HCT116 (cell line): Measurements from ENCODE around the gene CENPC. TPM values are rescaled to one million over a fixed set of nuclear protein-coding genes. Genes with fewer than 3 reads are reported as not detected.

ENCODE experiments used
- ATAC-seq: fragments of 200-7000 bp; cut with Tn5 transposase; 2 replicates; pipeline ENCODE4 v1.9.1; 2020; ENCODE audit warnings: mild to moderate bottlenecking, moderate library complexity
- BruUV-seq: library from RNA; stranded (reverse); fragments of 400-500 nt; replicated peaks from 2 replicates; lab custom pipeline; 2021; lab: Mats Ljungman, UMichigan
- CTCF ChIA-PET: fragments of 300-600 bp; sonication (Branson Sonifier 250); formaldehyde crosslinking; loops from one replicate; lab custom pipeline; 2021; ENCODE audit warnings: antibody characterized with exemption; lab: Charles Lee
- POLR2A ChIA-PET: fragments of 300-600, 350-600 bp; sonication (Branson Sonifier 250); formaldehyde crosslinking; loops from one replicate; lab custom pipeline; 2021; ENCODE audit warnings: antibody characterized with exemption; lab: Charles Lee
- RAD21 ChIA-PET, 2 experiments: fragments of 300-600 bp; sonication (Branson Sonifier 250); formaldehyde crosslinking; loops; one replicate each; lab custom pipeline; 2023; ENCODE audit warnings: low total read pairs in 2 of 2; ENCODE audit not compliant: uncharacterized antibody in 2 of 2, unreplicated experiment in 2 of 2, low non-redundant PET in 1 of 2; lab: Charles Lee
- DNase-seq: peaks from one replicate; pipeline ENCODE4 v3.0.0-alpha.2; 2010; ENCODE audit warnings: low read depth, low spot score
- H2AFZ ChIP-seq: fragments of 200-600 bp; shearing (Covaris generic), sonication (generic); 2 replicates; pipeline ENCODE4 v1.6.1; 2017; ENCODE audit warnings: low read depth, mixed run types, mixed read lengths, antibody characterized with exemption, low read length; ENCODE audit not compliant: poor library complexity, severe bottlenecking
- H3K27ac ChIP-seq: 2 replicates; pipeline ENCODE4 v1.5.1; 2012; ENCODE audit warnings: low read depth, low read length
- H3K27me3 ChIP-seq: fragments of 200-600 bp; sonication (generic); 2 replicates; pipeline ENCODE4 v1.6.1; 2016; ENCODE audit warnings: mixed run types, low read length, mixed read lengths; ENCODE audit not compliant: insufficient read depth
- H3K36me3 ChIP-seq, 2 experiments: fragments of 200-500 bp in 1 of 2; fragments of 200-600 bp in 1 of 2; sonication (Bioruptor generic) in 1 of 2; sonication (generic) in 1 of 2; 2 replicates each; pipeline versions ENCODE4 v1.5.1 to v1.6.1; 2014 to 2016; ENCODE audit warnings: low read length in 2 of 2, inconsistent platforms in 1 of 2, mixed read lengths in 1 of 2, mixed run types in 1 of 2; ENCODE audit not compliant: insufficient read depth in 2 of 2, control insufficient read depth in 1 of 2
- H3K4me1 ChIP-seq, 2 experiments: fragments of 200-600 bp in 1 of 2; sonication (generic) in 1 of 2; 2 replicates each; pipeline versions ENCODE4 v1.5.1 to v1.6.1; 2012 to 2017; ENCODE audit warnings: low read length in 2 of 2, inconsistent platforms in 1 of 2, mild to moderate bottlenecking in 1 of 2, mixed read lengths in 1 of 2, mixed run types in 1 of 2, moderate library complexity in 1 of 2; ENCODE audit not compliant: insufficient read depth in 2 of 2, control insufficient read depth in 1 of 2
- H3K4me2 ChIP-seq: fragments of 200-600 bp; sonication (generic); 2 replicates; pipeline ENCODE4 v1.6.1; 2017; ENCODE audit warnings: mixed run types, low read length, mixed read lengths
- H3K4me3 ChIP-seq, 2 experiments: fragments of 200-600 bp in 1 of 2; sonication (generic) in 1 of 2; replicated peaks in 1 of 2; 2 replicates each; pipeline ENCODE4 v1.5.1; 2011 to 2016; ENCODE audit warnings: low read length in 2 of 2, control low read depth in 1 of 2, low read depth in 1 of 2, mild to moderate bottlenecking in 1 of 2, mixed read lengths in 1 of 2, mixed run types in 1 of 2
- H3K79me2 ChIP-seq: fragments of 200-600 bp; sonication (generic); 2 replicates; pipeline ENCODE4 v1.6.1; 2017; ENCODE audit warnings: mild to moderate bottlenecking, mixed run types, low read length, moderate library complexity, mixed read lengths; ENCODE audit not compliant: insufficient read depth
- H3K9ac ChIP-seq: fragments of 200-600 bp; sonication (generic); 2 replicates; pipeline ENCODE4 v1.6.1; 2016; ENCODE audit warnings: low read length, mixed read lengths
- H3K9me2 ChIP-seq: fragments of 200-600 bp; sonication (generic), shearing (Covaris generic); 2 replicates; pipeline ENCODE4 v1.6.1; 2017; ENCODE audit warnings: mixed run types, mild to moderate bottlenecking, moderate library complexity; ENCODE audit not compliant: insufficient read depth
- H3K9me3 ChIP-seq, 2 experiments: fragments of 200-500 bp in 1 of 2; fragments of 200-600 bp in 1 of 2; sonication (Bioruptor generic) in 1 of 2; sonication (generic) in 1 of 2; 2 replicates each; pipeline ENCODE4 v1.6.1; 2014 to 2017; ENCODE audit warnings: low read length in 2 of 2, mixed read lengths in 2 of 2, inconsistent platforms in 1 of 2, low read depth in 1 of 2, mild to moderate bottlenecking in 1 of 2, mixed run types in 1 of 2, moderate library complexity in 1 of 2; ENCODE audit not compliant: control insufficient read depth in 1 of 2, insufficient read depth in 1 of 2
- H4K20me1 ChIP-seq: fragments of 200-600 bp; sonication (generic), shearing (Covaris generic); 2 replicates; pipeline ENCODE4 v1.6.1; 2017; ENCODE audit warnings: mixed run types, mild to moderate bottlenecking, moderate library complexity; ENCODE audit not compliant: insufficient read depth
- CBX3 ChIP-seq: IDR thresholded peaks from 2 replicates; pipeline ENCODE4 v1.6.1; 2012; ENCODE audit warnings: low read depth
- CEBPB ChIP-seq: IDR thresholded peaks from 2 replicates; pipeline ENCODE4 v1.6.1; 2012; ENCODE audit warnings: low read depth
- CTCF ChIP-seq, 3 experiments: fragments of 200-600 bp in 1 of 3; sonication (generic) in 1 of 3; IDR thresholded peaks in 2 of 3; conservative IDR thresholded peaks in 1 of 3; 2 replicates each; pipeline ENCODE4 v1.5.1; 2012 to 2017; ENCODE audit warnings: low read depth in 2 of 3, low read length in 2 of 3, antibody characterized with exemption in 1 of 3, borderline replicate concordance in 1 of 3, control low read depth in 1 of 3, mild to moderate bottlenecking in 1 of 3, mixed read lengths in 1 of 3, mixed run types in 1 of 3, moderate library complexity in 1 of 3; ENCODE audit not compliant: insufficient read depth in 1 of 3
- EGR1 ChIP-seq: IDR thresholded peaks from 2 replicates; pipeline ENCODE4 v1.6.1; 2012; ENCODE audit warnings: low read depth
- ELF1 ChIP-seq: IDR thresholded peaks from 2 replicates; pipeline ENCODE4 v1.6.1; 2012; ENCODE audit warnings: low read depth, borderline replicate concordance
- EZH2 ChIP-seq: fragments of 200-600 bp; sonication (generic); IDR thresholded peaks from 2 replicates; pipeline ENCODE4 v1.6.1; 2017; ENCODE audit warnings: antibody characterized with exemption, mixed run types
- EZH2phosphoT487 ChIP-seq: fragments of 200-600 bp; IDR thresholded peaks from 2 replicates; pipeline ENCODE4 v1.6.1; 2018; ENCODE audit warnings: antibody characterized with exemption, borderline replicate concordance
- FOSL1 ChIP-seq: IDR thresholded peaks from 2 replicates; pipeline ENCODE4 v1.6.1; 2012; ENCODE audit warnings: low read depth
- JUND ChIP-seq: IDR thresholded peaks from 2 replicates; pipeline ENCODE4 v1.6.1; 2012
- POLR2A ChIP-seq: IDR thresholded peaks from 2 replicates; pipeline ENCODE4 v1.7.0; 2011; ENCODE audit warnings: borderline replicate concordance; ENCODE audit not compliant: insufficient read depth, insufficient read length; ENCODE audit errors: extremely low read depth
- POLR2AphosphoS5 ChIP-seq: IDR thresholded peaks from 2 replicates; pipeline ENCODE4 v1.6.1; 2011; ENCODE audit warnings: mild to moderate bottlenecking, low read depth, low read length, moderate library complexity
- REST ChIP-seq: IDR thresholded peaks from 2 replicates; pipeline ENCODE4 v1.6.1; 2012; ENCODE audit warnings: low read depth
- SIN3A ChIP-seq: IDR thresholded peaks from 2 replicates; pipeline ENCODE4 v1.6.1; 2012; ENCODE audit warnings: low read depth
- SP1 ChIP-seq: IDR thresholded peaks from 2 replicates; pipeline ENCODE4 v1.6.1; 2012; ENCODE audit warnings: low read depth
- SRF ChIP-seq: IDR thresholded peaks from 2 replicates; pipeline ENCODE4 v1.6.1; 2012; ENCODE audit warnings: low read depth
- ZBTB33 ChIP-seq: IDR thresholded peaks from 2 replicates; pipeline ENCODE4 v1.6.1; 2011; ENCODE audit warnings: mild to moderate bottlenecking, low read length, moderate library complexity; ENCODE audit not compliant: insufficient replicate concordance; ENCODE audit errors: extremely low read depth
- ZFX ChIP-seq: fragments of 450-650 bp; IDR thresholded peaks from 2 replicates; pipeline ENCODE4 v1.6.1; 2017
- ZNF274 ChIP-seq: fragments of 200-500 bp; sonication (Bioruptor generic); IDR thresholded peaks from 2 replicates; pipeline ENCODE4 v1.6.1; 2014; ENCODE audit warnings: mild to moderate bottlenecking, low read depth, low read length, inconsistent platforms
- intact Hi-C: fragments of 100-400 bp; cut with micrococcal nuclease; formaldehyde crosslinking; loops from 2 replicates; pipeline ENCODE4 v1.10.0; 2022
- total RNA-seq: library from RNA; stranded (reverse); gene quantifications from one replicate; pipeline ENCODE4 v1.2.1, GENCODE V29; 2021; ENCODE audit not compliant: unreplicated experiment
- TF ChIP-seq, protein P1 (sequence below): IDR thresholded peaks from 2 replicates; pipeline ENCODE4 v1.6.1; 2012

CENPC gene
- total RNA-seq, 1 experiment from 2014 or later = 15.4 TPM

DNA sequence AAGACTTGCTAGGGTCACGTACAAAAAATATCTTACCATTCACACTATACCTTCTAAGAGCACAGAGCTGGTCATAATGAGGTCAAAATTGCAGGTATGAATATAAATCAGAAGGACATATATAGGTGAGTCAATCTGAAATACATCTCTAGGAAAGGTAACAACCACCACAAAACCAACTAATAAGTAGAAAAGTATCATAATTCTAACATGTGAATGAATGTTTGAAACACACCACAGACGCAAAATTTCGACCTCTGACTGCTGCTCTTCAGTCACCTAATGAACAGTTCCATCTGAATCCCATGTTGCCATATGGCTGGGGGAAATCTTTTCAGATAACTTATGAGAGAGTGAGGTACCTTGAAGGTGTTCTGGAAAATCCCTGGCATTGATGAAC lies 35.3 kb upstream of the CENPC start (continued):
- TF ChIP-seq REST (no peak), ZFX (no peak), EZH2phosphoT487 (no peak), EZH2 (no peak), POLR2AphosphoS5 (no peak), EGR1 (no peak), POLR2A (no peak)

GRCh38 chr4:67576538-67576937 lies 31.2 kb upstream of the CENPC start:
- H3K4me3 ChIP-seq = no peak overlapping the region
- TF ChIP-seq JUND = no peak
- no peak for TF ChIP-seq SP1
- TF ChIP-seq, protein P1, sequence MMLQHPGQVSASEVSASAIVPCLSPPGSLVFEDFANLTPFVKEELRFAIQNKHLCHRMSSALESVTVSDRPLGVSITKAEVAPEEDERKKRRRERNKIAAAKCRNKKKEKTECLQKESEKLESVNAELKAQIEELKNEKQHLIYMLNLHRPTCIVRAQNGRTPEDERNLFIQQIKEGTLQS = no peak
- no peak for TF ChIP-seq ZNF274
- TF ChIP-seq POLR2A = no peak
- no peak for TF ChIP-seq FOSL1
- TF ChIP-seq SIN3A = no peak
- no peak for TF ChIP-seq ZFX
- TF ChIP-seq EGR1 = no peak
- TF ChIP-seq SRF = no peak
- no peak for TF ChIP-seq POLR2AphosphoS5
- TF ChIP-seq CEBPB = no peak
- no peak for TF ChIP-seq CBX3
- no peak for TF ChIP-seq ZBTB33
- no peak for TF ChIP-seq CTCF (IDR thresholded peaks at IDR 0.05 in 2 of 3, conservative IDR thresholded peaks at IDR 0.05 in 1 of 3; ENCODE audit: borderline replicate concordance in 1 of 3, insufficient read depth in 1 of 3, low read depth in 2 of 3, low read length in 2 of 3)
- no peak for TF ChIP-seq ELF1

More at GRCh38 chr4:67576538-67576937, 31.2 kb upstream of the CENPC start:
- Histone ChIP-seq H3K4me1 (no peaks in the 10 kb centered on the region), H3K36me3 (no peaks in the 10 kb centered on the region), H3K27me3 (no peaks in the 10 kb centered on the region), H3K27ac (no peak overlapping the region), H2AFZ (no peak overlapping the region), H3K79me2 (no peaks in the 10 kb centered on the region), H3K9ac (no peak overlapping the region), H4K20me1 (no peaks in the 10 kb centered on the region), H3K9me3 (no peaks in the 10 kb centered on the region), H3K9me2 (no peaks in the 10 kb centered on the region), H3K4me2 (no peak overlapping the region)
- intact Hi-C loops = no loop called here
- ChIA-PET CTCF (no interaction called here), RAD21 (no interaction called here), POLR2A (no interaction called here)
- no TSS peak for BruUV-seq
- DNase-seq (no peak), ATAC-seq (no peak)
